GM12873 (cell line): ENCODE data around the gene CHD1.

Source experiments
- CTCF ChIP-seq: IDR thresholded peaks from 2 replicates; pipeline ENCODE4 v1.5.1; 2012; ENCODE audit warnings: low read depth, mild to moderate bottlenecking, moderate library complexity, low read length, control low read depth; ENCODE audit not compliant: insufficient read depth; ENCODE audit errors: missing control alignments

CHD1 gene

GRCh38 chr5:98928873-98929709 lies at the start of gene CHD1:
TSS of gene CHD1 (minus strand) at chr5:98929007. CDS start at chr5:98926386, 2,621 bp downstream.
- TF ChIP-seq CTCF, result no peak

GRCh38 chr5:98978528-98978927 lies 49.7 kb upstream of the CHD1 start:
- no peak for TF ChIP-seq CTCF

GRCh38 chr5:98977723-98978122 lies 48.9 kb upstream of the CHD1 start:
- no peak for TF ChIP-seq CTCF

- no peak for TF ChIP-seq CTCF
Measured at GRCh38 chr5:98975682-98976407, 47.0 kb upstream of the CHD1 start.

- TF ChIP-seq CTCF, result no peak
Measured at GRCh38 chr5:98975223-98975622, 46.4 kb upstream of the CHD1 start.

- no peak for TF ChIP-seq CTCF
Measured at GRCh38 chr5:98969400-98969799, 40.6 kb upstream of the CHD1 start.

GRCh38 chr5:98968056-98968564 lies 39.3 kb upstream of the CHD1 start:
- no peak for TF ChIP-seq CTCF
